Stimulated activated CD4-positive, alpha-beta T cell treated with anti-CD3 and anti-CD28 coated beads, Interleukin-1b, Interleukin-23, amount 100 ng/mL, for 4 hours (primary cell): ENCODE measurements around the gene TMEM235.

Source experiments
- DNase-seq, 2 donors: peaks; one replicate each; pipeline ENCODE4 v3.0.0-alpha.2; 2020; ENCODE audit warnings: low read depth in 2 of 2

Gene TMEM235

DNA sequence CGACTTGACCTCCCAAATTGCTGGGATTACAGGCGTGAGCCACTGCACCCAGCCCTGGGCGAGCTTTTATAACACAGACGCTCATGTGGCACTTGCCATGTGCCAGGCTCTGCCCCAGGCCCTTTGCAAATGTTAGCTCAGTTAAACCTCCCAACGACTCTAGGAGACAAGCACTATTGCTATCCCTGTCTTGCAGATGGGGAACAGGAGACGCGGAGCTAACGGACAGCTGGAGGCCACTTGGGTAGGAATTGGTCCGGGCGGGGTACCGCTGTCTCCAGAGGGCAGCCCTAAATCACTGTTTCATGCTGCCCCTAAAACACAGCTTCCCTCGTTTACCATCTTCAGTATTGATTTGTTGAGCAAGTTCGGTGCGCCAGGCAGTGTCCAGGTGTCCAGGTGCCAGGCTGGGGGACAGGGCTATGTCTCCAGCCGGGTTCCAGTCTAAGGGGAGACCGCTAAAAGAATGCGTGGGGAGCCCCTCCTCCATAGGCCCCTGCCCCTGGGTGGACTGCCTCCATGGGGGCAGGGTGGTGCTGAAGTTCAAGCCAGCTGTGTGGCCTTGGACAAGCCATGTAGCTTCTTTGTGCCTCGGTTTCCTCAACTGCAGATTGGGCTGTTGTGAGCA is 23.7 kb downstream of the TMEM235 start:
- no peak for DNase-seq

DNA sequence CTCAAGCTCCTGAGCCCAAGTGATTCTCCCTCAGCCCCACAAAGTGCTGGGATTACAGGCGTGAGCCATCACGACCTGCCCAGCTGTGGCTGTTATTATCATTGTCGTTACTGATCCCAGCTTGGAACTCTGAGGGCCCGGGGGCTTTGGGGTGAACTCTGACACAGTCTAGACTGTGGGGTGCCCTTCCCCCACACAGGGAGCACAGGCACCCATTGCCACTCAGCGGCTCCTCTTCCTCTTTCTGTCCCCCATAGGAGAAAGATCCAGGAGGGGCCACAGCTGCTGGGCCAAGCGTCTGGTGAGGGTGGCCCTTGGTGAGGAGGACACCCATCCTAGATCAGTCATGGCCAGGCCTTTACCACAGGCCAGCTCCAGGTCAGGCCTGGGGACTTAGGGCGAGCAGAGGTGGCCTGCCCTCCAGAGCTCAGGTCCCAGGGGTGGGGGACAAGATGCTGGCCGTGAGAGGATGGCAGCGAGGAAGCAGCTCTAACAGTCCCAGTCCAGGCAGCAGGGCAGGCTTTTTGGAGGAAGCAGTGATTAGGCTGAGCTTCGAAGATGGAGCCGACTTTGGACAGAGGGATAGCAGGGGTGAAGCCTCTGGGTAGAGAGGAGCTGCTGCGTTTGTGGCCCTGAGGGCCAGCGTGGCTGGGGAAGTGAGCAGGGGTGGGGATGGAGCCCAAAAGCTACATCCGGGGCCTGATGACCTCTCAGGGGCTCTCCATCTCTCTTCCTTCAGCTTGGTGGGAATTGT is 24.7 kb downstream of the TMEM235 start:
- DNase-seq = no peak

DNA sequence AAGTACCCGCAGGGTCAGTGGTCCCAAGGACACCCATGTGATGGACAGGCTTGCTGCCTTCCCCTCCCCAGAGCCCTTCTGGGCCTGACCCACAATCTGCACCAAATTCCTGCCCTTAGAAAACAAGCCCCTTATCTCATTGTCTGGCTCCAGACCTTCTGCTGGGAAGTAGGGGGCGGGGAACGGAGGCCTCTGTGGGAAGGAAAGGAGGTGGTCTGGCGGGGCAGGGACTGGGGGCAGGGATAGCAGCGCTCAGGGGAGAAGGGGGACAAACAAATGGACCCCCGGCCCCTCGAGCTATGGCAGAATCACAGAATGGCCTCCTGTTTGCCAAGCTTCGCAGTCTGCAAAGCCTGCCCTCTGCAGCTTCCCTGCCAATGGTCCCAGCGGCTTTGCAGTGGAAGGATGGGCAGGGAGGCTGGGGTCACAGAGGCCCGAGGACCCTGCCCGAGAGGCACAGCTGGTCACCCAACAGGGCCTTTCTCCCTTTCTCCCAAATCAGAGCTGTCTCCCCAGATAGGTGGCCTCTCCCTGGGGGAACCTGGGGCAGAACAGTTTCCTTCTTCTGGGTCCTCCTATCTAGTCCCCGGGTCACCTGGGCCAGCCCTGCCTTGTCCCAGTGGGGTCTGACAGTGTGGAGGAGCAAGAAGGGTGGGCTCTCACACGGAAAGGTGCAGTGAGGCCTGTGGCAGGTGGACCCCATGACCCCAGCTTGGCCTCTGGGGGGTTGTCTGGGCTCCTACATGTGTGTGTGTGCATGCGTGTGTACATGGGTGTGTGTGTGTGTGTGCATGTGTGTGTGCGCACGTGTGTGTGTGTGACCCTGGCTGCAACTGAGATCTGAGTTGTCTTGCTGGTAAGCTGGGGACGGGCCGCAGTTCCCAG is 25.5 kb downstream of the TMEM235 start:
- DNase-seq = no peak

DNA sequence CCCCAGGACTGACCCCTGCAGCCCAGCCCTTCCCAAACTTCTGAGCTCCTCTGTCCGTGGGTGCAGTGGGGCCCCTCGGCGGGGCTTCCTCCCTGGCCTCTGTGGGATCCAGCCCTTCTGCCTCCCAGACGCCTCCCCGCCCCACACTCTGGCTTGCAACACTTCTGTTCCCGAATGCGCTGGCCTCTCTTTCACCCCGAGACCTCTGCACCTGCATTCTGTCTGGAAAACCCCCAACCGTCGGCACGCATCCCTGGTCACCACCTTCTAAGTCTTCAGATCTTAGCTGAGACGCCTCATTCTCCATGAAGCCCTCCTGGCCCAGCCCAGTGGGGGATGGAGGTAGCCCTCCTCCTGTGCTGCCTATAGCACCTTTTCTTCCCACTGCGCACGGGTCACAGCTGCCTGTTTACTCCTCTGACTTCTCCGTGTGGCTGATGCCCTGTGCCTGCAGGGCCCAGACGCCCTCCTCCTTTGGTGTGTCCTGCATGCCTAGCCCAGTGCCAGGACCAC is 26.4 kb downstream of the TMEM235 start:
- no peak for DNase-seq

DNA sequence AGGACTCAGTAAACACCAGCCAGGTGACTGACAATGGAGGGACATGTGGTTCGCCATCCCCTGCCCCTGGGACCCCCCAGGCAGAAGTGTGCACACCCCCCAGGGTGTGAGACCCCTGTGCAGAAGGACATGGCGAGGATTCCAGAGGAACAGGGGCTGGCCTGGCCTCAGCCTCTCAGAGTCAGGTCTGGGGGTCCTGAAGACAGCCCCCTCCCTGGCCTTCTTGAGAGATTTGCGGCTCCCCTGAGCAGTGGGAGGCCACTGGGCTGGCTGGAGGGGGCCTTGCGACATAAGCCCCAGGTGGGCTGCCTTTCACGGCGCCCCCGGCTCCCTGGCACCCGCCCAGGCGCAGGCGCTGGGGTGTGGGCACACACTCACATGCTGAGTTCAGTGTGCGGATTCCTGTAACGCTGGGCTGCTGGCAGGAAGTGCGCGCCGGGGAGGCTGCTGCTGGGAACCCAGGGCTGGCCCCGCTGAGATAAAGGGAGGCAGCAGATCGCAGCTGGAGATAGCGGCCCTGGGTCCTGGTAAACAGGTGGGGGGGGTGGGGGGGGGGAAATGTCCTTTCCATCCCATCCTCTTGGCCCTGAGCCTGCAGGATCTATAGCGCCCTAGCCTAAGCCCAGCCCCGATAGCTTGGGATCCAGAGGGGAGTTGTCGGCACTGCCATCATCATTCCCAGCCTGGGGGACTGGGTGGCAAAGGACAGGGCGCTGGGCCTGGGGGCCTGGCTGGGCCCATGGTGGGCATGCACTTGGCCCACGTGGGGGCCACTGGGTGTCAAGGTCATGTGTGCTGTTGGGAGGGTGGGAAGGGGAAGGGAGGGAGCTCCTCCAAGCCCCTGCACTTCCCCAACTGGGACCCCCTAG is 27.1 kb downstream of the TMEM235 start:
- peak; percentile 60 to 67 for DNase-seq

DNA sequence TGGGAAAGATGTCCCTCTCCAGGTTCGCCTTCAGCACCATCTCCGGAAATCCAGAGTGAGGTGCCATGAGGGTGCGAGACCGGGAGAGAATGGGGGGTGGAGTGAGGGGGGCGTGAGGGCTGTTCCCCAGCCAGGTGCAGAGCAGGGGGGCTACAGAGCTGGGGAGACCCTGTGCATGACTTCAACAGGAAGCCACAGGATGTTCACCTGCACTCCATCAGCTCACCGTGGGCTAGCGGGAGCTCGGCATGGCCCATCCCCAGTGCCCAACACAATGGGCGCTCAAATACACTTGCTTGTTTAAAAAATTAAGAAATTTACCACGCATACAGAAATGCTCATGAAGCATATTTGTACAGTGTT is 27.7 kb downstream of the TMEM235 start:
- no peak for DNase-seq

DNA sequence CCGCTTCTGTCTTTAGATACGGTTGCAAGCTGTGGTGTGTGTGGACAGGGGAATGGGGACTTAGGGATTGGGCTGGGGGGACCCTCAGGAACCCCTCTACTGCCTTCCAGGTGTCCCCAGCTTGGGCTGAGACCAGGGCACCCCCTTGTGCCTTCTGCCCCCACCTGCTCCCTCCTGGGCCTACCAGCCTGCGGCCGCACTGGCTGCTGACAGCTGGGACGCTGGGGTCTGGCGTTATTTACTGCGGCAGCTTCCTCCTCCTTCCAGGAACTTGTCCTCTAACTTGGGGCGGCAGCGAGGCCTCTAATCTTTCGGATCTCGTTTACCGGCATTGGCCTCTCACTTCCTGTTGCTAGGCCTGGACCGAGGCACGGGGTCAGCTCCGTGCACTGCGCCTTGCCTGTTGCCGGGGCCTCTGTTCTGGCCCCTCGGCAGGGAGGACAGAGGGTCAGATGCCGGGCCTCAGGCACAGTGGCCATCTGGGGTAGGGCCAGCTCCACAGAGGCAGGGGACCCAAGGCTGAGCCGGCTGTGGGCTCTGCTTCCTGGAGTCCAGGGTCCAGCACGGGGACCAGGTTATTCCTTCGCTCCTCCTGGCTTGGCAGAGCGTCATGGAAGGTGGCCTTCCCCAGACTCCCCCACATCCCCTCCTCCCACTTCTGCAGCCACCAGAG is 31.8 kb downstream of the TMEM235 start:
- no peak for DNase-seq

DNA sequence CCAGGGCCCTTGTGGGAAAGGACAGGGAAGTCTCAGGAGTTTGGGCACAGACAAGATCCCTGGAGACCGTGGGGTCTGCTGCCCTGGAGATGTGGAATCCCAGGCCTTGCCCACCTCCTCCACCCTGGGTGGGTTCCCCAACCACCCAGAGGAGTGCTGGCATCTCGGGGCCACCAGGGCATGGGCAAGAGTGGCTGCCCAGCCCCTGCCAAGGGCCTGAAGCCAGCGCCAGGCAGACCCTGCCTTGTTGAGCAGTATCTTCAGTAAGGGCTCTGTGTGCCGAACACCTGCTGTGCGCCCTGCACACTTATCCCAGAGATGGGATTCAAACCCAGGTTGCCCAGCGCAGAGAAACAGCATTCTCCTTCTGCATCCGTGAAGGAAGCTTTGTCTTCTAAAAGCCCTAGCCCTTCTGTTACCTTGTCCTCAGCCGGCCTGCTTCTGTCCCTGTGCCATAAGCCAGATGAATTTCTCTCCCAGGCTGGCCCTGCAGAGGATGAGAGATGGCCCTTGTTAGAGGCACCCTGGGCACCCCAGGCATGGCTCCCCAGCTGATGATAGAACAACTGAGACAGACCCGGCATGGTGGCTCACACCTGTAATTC is 32.4 kb downstream of the TMEM235 start:
- no peak for DNase-seq

DNA sequence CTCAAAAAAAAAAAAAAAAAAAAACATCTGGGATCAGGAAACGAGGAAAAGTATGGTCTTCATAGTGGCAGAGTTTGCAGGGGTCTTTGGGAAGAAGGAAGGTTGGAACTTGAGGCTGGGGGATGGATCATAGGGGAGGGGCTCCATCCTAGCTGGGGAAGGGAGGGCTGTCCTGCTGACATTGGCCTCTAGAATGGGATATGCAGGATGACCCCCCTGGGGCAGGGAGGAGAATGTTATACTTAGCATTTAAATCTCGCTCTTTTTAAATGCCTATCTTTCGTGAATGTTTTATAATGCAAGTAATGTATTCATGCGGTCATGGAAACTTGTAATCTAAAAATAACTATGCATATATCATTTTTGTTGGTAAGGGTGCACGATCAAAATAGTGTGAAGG is 33.2 kb downstream of the TMEM235 start:
- no peak for DNase-seq

DNA sequence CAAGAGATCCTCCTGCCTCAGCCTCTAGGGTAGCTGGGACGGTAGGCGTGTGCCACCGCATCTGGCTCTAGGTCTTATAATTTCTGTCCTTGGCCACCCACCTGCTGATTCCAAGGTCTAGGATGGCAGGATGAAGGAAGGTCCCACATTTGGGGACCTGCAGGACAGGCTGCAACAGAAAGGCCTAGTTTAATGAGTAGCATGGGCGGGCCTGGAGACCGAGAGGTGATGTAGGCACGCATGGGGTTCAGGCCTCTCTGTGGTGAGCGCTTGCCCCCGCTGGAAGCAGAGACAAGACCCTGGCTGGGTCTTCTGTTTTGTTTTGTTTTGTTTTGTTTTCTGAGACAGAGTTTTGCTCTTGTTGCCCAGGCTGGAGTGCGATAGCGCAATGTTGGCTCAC is 33.7 kb downstream of the TMEM235 start:
- no peak for DNase-seq

DNA sequence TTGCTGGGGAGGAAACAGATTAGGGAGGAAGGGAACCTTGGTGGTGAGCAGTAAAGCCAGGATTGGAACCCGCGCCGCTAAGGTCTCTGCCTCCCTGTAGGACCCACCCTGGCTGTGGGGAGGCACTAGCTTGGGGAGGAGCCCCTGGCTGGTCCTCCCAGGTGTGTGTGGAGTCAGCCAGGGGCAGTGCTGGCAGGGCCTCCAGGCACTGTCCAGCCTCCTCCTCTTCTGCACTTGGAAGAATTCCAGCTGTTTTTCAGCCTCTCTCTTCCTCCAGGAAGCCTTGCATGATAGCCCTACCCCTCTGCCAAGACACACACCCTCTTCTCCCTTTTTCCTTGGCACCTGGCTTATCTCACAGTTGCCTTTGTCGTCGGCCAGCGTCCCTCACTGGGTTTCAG is 34.8 kb downstream of the TMEM235 start:
- no peak for DNase-seq

DNA sequence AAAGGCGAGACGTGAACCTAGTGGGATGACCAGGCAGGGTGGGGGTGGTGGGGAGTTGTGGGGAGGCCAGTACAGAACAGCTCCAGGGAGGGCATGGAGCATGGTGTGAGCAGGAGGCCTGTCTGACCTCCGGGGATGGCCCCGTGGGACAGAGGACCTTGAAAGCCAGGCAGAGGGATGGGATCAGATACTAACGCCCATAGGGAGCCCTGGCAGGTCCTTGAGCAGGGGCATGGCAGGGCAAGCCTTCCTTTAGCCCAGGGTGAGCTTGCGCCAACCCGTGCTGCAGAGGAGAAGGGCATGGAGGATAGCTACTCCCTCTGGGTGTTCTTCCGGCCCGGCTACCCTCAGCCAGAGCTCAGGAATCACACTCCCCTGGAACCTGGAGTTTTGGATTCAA is 35.3 kb downstream of the TMEM235 start:
- DNase-seq = no peak

DNA sequence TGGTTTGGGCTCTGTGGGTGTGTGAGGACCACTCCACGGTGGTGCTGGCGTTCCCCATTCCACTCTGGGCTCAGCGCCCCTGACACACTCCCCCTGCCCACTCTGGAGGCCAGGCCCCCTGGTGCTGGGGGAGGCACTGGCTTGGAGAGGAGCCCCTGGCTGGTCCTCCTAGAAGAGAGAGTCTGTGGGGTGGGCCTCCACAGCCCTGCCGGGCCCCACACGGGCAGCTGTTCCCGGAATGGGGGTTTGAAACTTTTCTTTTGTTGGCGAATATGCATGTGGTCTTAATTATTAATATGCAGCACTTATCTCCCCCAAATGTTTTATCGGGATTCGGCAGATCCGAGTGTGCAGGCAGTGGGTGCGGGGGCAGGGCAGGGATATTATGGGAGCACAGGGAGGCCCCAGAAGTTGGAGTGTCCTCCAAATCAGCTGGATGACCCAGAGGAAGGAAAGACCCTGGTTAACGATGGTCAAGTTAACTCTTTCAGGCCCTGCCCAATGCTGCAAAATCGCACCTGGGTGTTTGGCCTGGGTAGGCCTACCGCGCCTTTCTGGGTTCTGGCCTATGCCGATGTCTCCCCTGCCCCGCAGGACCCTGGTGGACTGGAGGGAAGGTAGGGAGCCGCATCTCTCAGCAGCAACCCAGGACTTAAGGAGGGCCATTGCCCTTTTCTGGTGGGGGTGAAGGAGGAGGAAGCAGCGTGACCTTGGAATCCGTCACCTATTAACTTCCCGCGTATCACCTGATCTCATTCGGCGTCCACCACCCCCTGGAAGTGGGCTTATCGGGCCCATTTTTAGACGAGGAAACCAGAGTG is 36.0 kb downstream of the TMEM235 start:
- no peak for DNase-seq

DNA sequence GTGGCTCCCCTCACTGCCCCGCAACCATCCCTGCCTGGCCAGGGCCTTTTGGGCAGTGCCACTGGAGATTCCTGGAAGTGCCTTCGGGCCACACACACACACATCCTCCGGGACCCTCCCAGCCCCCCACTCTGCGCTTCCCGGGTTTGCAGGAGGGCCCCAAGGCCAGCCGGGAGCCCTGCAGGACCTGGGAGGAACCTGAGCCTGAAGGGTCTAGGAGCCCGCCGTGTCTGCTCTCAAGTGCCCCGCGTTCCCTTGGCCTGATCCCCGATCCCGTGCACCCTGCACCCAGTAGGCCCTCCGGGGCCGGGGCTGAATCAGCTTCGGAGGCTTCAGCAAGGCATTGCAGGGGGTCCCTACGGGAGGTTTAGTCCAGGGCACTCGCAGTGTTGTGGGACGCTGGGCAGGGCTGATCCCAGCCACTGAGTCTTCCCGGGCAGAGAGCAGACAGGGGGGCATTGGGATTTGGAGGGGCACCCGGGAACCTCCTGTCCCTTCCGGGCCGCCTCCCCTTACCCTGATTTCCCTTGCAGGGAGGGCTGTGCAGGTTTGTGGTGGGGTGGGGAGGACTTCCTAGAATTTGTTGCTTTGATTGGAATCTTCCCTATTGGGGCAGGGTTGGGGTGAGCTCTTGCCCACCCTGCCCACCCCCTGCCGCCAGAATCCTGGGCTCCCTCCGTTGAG is 36.9 kb downstream of the TMEM235 start:
- DNase-seq = no peak

DNA sequence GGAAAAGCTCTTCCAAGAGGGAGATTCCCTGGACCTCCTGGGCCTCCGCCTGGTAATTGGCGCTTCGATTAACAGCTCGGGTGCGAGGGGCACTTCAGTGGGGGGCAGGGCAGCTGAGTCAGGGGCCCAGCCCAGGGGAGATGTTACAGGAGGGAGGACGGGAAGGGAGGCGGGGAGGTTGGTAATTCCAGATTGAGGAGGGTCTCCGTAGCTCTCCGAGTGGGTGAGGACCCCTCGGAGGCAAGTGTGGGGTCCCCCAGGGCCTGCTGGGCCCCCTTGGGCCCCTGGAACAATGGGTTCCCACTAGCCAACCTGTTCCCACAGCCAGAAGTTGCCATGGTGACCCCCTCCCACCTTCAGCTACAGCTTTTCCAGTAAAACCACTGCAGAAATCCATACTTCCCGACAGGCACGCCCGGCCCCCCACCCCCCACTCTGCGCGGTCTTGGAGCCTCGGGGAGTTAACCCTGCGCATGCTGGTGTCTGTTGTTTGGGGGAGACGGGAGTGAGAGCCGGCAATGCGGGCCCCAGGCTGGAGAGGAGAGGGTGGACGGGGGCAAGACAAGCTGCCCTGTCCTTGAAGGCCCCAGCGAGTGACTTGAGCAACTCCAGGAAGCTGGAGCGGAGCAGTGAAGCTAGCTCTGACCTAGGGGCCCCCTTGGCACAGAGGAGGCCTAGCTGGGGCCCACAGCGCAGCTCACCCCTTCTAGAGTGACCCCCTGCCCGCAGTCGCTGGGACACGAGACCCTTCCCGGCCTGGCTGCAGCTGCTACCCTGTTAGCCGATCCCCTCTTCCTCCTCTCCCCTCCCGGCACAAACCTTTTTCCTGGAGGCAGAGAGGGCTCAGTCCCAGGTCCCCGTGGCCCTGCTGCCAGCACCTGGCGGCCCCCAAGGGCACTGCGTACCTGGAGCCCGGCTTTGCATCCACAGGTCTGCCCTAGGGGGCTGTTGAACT is 37.8 kb downstream of the TMEM235 start:
- no peak for DNase-seq

DNA sequence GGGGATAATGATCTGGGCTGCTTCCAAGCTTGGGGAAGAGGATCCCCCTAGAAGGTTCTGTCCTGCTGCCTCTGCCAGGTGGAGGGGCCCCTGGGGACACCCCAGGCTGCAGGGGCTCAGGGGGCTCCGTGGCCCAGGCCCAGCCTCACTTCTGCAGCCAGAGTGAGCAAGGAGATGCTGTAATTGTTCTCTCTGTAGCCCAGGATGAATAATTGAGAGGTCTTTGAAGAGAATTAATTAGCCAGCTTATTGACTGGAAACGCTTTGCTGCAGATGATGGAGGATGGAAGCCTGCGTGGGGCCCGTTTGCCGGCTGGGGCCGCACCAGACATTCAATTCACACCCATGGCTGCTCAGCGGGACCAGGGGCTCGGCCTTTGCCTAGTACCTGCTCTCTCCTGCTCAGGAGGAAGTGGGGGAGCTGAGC is 38.5 kb downstream of the TMEM235 start:
- no peak for DNase-seq

DNA sequence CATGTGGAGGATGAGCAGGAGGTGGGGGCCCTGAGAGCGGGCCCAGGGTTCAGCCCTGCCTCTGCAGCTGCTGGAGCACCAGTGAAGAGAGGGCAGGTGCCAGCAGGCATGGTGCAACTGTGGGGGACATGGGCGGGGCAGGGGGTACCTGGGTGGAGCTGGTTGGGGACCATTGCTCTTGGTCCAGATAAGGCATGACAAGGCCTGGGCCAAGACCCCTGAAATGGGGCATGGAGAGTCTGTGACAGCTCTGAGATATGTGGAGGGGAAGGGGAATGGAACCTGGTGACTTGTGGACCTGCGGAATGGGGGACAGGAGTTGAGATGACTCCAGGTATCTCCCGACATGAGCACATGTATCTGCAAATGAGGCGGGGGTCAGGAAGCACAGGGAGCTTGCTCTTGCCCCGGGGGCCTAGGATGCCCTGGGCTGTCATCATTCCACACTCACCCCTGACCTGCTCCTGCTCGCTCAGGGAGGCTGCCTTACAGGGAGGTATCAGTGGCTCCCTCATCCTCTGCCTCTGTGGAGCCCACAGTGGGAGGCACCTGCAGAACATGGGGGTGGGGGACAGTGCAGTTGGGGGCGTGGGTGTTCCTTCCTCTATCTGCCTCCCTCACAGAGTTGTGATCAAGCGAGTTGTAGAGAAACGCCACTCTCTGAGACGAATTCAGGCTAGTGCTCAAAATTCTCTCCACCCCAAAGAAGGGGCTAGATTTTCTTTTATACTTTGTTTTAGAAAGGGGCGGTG is 40.2 kb downstream of the TMEM235 start:
- DNase-seq = no peak
